Activated gamma-delta T cell treated with anti-CD3 and anti-CD28 coated beads, Interleukin-2, amount 50 U/mL, for 16 hours (primary cell): ENCODE results near the gene PSTK.
A peak's percentile ranks its signal among the peaks of the same experiment; 100 is the strongest.

Source experiments
- DNase-seq: peaks from one replicate; pipeline ENCODE4 v3.0.0-alpha.2; 2020; ENCODE audit warnings: low read depth

PSTK gene

DNA sequence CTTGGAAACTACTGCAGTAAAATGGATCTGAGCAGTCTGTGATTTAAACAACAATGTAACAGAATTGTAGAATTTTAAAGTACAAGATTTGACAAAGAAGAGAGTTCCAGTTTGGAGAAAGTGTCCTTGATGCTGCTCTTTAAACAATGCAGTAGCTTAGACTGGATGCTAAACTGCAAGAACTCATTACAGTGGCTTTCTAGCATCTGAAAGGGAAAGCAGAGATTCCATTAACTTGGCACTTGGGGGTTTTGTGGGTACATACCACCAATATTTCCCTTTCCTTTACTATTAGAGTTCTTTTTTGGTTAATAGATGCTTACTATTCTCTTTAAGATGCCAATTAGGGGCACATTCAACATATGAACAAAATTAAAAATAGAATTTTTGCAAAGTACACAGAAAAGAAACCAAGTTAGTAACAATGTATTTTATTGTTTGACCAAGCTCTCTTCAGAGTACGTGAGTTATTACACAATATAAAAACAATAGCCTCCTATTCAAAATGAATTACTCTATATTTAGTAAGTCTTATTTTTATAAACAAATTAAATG lies 11.9 kb downstream of the PSTK start:
- no peak for DNase-seq

DNA sequence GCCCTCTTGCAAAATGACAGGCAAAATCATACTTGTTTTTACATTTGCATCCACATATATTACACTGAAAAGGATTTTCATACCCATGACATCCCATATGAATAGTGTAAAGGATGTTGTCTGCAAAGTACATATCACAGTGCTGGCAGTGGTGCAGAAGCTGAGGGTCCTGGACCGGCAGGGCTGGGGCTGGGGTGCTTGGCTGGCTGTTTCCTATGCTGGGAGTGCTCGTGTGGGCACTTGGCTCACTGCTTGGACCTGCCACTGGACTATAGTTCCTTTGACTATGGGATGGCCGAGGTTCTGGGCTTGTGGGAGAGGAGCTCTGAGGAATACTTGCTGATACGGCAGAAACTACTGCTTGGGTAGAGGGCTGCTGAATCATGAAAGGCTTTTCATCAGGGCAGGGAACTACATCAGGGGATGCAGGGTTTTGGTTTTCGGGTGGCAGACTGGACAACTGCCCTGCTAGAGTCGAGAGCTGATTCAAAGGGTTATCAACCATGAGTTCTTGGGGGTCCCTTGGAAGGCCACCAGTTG lies 13.7 kb downstream of the PSTK start:
- DNase-seq = no peak

GRCh38 chr10:122995936-122996335 lies 15.7 kb downstream of the PSTK start:
- DNase-seq = no peak

GRCh38 chr10:122997864-122998263 lies 17.7 kb downstream of the PSTK start:
- no peak for DNase-seq

GRCh38 chr10:122998360-122998917 lies 18.2 kb downstream of the PSTK start:
- no peak for DNase-seq

GRCh38 chr10:122998934-122999333 lies 18.7 kb downstream of the PSTK start:
- DNase-seq = no peak

- no peak for DNase-seq
These were observed 19.1 kb downstream of the PSTK start for GRCh38 chr10:122999347-122999746.

GRCh38 chr10:123000155-123000554 lies 20.0 kb downstream of the PSTK start:
- no peak for DNase-seq

GRCh38 chr10:123001370-123001769 lies 21.2 kb downstream of the PSTK start:
- no peak for DNase-seq

DNA sequence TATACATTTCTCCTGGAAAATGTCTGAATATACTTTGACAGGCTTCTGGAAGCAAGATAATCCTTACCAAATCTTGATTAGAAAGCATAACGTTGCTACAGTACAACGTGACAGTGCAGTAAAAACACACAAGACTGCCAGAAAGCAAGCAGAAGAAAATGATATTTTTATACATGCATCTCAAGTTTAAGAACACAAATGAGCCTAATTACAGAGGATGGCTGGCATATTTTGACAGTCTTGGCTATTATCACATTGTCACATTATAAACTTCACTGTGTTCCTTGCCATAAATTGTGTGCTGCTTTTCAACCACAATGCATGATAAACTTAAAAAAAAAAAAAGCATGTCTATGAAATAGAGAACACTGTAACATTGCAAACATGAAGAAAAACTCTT lies 24.1 kb downstream of the PSTK start:
- no peak for DNase-seq

DNA sequence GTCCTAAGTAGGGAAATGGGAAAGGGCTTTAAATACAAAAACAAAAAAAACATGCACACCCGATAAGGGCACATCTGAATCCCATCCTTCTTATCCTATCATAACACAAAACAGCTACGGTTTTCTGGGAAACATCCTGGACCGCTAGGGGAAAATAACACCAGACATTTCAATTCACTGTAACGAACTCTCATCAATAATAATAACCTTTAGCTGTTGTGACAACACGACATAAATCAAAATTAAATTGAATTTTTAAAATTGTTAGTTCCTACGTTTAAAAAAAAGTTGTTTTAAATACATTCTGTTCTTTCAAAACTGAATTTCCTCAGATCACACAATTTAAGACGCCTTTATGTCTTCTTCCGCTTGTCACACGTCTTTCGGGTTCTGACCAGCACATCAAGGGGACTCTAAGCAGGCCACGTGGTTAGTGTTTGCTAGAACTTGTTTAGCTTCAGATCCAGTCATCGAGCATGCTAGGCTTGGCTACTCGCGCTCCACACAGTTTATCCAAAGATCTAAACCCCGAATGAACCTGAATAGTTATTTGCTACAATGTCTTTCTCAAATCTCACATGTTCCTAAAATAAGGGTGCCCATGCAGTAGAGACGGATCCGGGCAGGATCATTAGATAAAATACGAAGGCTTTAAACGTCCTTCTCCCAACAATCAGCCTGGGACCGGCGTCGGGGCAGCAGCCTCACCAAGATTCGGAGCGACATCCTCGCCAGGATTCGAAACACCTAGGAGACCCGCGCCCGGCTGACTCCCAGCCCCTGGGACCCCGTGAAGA lies 27.6 kb downstream of the PSTK start:
- DNase-seq = peak; percentile 25

GRCh38 chr10:123008355-123009104 lies 28.3 kb downstream of the PSTK start, which contains the start of the genes ACADSB and IKZF5:
ACADSB (plus strand) TSS chr10:123009006; CDS start chr10:123009030, 24 bp downstream.
IKZF5 (minus strand) TSS chr10:123008795; CDS start chr10:122998625, 10,170 bp downstream.
- peak; percentile 95 for DNase-seq

GRCh38 chr10:123009105-123009820 lies 29.1 kb downstream of the PSTK start:
- DNase-seq = no peak

DNA sequence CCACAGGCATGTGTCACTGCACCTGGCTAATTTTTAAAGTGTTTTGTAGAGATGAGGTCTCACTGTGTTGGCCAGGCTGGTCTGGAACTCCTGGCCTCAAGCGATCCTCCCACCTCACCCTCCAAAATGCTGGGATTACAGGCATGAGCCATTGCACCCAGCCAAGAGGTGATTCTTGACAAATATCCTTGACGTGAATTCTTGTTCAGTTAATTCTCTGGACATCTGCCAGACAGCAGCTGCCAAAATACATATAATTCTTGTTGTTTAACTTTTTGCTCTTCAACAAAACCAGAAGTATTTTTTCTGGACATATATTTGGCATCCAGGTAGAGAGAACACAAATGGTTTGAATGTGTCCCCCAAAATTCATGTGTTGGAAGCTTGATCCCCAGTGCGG lies 31.8 kb downstream of the PSTK start:
- DNase-seq = no peak

DNA sequence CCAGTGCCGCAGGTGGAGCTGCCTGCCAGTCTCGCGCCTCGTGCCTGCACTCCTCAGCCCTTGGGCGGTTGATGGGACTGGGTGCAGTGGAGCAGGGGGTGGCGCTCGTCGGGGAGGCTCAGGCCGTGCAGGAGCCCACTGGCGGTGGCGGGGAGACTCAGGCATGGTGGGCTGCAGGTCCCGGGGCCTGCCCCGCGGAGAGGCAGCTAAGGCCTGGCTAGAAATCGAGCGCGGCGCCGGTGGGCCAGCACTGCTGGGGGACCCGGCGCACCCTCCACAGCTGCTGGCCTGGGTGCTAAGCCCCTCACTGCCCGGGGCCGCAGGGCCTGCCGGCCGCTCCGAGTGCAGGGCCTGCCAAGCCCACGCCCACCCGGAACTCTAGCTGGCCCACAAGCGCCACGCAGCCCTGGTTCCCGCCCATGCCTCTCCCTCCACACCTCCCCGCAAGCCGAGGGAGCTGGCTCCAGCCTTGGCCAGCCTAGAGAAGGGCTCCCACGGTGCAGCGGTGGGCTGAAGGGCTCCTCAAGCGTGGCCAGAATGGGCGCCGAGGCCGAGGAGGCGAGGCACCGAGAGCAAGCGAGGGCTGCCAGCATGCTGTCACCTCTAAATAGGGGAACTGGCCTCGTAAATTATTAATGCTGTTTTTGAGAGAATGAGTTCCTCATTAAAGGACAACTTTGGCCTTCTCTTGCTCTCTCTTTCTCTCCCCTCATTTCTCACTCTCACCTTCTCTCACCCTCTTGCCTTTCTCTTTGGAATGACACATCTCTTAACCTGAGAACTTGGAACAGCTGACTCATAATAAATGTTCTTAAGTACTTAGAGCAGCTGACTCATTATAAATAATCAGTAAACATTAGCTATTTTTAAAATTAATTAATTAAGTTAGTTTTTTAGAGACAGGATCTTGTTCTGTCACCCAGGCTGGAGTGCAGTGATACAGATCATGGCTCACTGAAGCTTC lies 33.5 kb downstream of the PSTK start:
- DNase-seq = no peak

DNA sequence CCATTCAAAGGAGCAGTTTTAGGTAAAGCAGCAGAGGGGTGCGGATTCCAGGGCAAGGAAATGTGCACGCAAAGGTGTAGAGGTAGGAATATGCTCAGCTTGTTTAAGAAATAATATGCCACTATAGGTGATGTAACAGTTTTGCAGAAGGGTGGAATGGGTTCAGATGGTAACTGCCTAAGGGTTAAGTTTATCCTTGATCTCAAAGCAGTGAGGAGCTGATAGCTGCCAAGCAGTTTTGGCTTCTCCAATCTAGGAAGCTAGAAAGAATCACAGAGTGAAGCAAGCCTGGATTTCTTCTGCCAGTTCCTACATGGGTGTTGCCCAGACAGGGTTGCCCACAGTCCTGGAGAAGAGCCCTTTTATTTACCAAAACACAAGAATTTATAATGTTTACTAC lies 34.6 kb downstream of the PSTK start:
- DNase-seq = no peak

GRCh38 chr10:123016228-123016627 lies 36.0 kb downstream of the PSTK start:
- no peak for DNase-seq

DNA sequence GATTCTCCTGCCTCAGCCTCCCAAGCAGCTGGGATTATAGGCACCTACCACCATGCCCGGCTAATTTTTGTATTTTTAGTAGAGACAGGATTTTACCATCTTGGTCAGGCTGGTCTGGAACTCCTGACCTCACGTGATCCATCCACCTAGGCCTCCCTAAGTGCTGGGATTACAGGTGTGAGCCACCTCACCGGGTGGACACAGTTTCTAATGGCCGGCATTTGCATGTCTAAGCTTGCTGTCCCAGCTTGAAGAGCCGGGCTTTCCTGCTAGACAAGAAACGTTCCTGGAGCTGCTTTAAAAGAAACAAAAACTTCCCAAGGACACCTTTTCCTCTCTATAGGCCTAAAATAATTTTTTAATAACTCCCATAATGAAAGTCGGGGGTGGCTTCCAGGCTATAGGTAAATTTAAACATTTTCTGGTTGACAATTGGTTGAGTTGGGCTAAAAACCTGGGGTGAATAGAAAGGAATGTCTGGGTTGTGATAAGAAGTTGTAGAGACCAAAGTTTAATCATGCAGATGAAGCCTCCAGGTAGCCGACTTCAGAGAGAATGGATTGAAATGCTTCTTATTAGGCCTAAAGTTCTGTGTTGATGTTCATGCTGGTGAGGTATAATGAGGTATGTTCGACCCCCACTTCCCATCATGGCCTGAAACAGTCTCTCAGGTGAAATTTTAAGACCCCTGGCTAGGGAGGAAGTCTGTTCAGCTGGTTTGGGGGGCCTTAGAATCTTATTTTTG lies 37.4 kb downstream of the PSTK start:
- DNase-seq = no peak

- DNase-seq = no peak
These were observed 38.3 kb downstream of the PSTK start for GRCh38 chr10:123018531-123018930.

DNA sequence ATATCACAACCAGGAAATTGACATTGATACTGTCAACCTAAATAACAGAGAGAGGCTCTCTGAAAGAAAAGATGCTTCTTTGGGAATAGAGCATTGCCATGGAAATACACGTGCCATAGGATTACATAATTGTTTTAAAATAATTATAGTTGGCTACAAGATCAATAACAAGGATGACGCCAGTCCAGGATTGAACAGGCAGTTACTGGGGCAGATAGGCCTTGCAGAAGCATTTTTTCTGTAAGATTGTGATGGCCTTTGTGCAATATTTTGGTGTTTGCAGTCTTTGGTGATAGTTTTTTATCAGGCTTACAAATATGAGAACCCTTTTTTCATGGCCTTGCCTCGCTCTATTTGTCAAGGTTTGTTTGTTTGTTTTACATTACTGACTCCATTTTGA lies 39.1 kb downstream of the PSTK start:
- DNase-seq = no peak
